Measurements from ENCODE around the gene NKX2-3.
A peak's percentile ranks its signal among the peaks of the same experiment; 100 is the strongest.

The NKX2-3 gene

DNA sequence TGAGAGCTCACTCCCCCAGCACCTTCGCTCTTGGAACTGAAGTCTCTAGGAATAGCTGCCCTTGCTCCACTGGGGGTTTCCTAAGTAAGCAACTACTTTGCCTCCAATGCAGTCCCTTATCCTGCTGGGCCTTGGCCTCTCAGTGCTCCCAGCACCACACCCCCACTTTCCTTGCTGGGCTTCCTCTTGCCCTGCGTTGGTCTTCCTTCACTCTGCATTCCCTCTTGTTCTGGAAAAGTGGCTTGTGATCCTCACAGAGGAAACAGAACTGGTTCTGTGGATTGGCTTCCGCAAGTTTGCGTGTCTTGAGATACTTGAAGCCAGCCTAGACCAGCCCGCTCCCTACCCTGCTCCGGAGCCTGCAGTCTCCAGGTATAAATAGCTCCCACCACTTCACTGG is 6.4 kb downstream of the NKX2-3 start:
- no peak for DNase-seq

DNA sequence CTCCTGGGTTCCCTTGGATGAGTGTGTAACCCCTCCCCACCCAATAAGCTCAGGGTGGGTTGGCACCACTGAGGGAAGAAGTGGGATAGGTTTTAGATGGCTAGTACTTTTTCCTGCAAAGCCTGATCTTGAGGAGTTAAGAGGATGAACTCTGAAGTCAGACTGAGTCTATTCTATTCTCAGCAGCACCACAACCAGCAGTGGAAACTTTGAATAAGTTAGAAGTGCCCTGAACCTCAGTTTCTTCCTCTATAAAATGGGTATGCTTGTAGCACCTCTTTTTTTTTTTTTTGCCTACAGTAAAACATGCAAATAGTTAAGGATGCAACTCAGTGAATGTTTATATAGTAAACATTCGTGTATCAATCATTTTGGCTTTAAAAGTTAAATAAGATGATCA is 7.1 kb downstream of the NKX2-3 start:
- DNase-seq, result no peak

DNA sequence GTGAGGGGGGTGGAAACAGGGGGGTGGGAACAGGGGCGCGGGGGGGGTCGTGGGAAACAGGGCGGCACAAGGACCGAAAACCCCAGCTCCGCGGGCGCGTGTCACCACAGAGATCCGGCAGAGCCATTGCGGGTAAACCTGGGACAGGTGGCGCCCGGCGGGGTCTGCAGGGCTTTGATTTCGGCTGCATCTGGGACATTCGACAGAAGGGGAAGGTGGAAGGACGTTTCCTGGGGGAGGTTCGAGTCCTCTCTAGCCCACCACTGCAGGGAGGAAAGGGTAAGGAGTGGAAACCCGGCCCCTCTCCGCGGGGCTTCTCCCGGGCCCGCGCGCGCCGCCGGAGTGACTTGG is 7.5 kb downstream of the NKX2-3 start:
- no peak for DNase-seq

DNA sequence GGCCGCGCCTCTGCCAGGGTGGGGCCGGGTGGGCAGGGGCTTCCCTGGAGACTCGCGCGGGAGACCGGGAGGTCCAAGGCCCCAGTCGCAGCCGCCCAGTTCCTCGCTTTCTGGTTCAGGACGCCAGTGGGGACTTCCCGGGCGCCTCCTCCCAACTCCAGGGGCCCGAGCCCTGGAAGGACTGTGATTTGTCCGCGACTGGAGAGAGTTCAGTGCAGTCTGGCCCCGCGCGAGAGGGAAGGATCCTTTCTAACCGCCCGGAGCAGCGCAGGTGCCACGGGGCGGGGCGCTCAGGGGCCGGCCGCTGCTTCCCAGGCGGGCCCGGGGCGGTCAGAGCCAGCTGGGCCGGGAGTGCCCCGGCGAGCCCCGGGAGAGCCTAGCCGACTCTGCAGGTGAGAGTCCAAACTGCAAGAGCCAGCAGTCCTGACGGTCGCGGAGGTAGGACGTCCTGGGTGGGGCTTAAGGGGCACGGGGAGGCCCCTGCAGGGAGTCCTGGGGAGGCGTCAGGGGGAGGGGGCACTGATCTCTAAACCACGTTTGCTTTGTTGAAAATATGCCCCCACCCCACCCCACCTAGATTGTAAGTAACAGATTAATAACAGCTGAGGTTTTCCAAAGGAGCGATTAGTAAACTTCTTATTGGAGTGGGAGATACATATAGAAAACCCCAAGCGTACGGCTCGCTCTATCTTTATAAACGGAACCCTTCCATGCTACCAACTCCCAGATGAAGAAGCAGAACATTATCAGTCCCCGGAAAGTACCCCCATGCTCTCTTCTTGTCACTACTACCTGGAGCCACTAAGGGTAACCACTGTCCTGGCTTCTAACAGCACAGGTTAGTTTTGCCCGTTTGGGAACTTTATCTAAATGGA is 8.2 kb downstream of the NKX2-3 start:
- no peak for DNase-seq

DNA sequence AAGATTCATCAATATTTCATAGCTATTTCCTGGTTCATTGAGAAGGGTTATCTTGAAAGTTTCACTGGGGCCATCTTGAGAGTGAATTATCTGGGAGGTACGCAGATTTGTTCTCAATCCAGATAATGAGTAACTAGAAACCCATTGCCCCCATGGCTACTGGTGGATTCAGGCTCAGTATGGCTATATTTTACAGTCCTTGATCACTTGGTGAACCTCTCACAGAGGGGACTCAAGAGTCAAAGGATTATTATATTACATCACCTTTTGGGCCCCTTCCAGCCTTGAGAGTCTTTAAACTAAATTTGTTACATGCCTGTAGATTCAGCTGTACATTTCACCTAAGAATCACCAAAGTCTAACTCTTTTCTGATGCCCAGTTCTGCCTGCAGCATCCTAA is 11.6 kb downstream of the NKX2-3 start:
- DNase-seq, result no peak

GRCh38 chr10:99548041-99548530 is 15.3 kb downstream of the NKX2-3 start:
- DNase-seq, result no peak

- DNase-seq, result peak; percentile 87
These were observed 18.4 kb downstream of the NKX2-3 start for GRCh38 chr10:99551158-99551557.

- no peak for DNase-seq
These were observed 18.9 kb downstream of the NKX2-3 start for GRCh38 chr10:99551616-99552015.

GRCh38 chr10:99555371-99555770 is 22.6 kb downstream of the NKX2-3 start:
- DNase-seq, result no peak

DNA sequence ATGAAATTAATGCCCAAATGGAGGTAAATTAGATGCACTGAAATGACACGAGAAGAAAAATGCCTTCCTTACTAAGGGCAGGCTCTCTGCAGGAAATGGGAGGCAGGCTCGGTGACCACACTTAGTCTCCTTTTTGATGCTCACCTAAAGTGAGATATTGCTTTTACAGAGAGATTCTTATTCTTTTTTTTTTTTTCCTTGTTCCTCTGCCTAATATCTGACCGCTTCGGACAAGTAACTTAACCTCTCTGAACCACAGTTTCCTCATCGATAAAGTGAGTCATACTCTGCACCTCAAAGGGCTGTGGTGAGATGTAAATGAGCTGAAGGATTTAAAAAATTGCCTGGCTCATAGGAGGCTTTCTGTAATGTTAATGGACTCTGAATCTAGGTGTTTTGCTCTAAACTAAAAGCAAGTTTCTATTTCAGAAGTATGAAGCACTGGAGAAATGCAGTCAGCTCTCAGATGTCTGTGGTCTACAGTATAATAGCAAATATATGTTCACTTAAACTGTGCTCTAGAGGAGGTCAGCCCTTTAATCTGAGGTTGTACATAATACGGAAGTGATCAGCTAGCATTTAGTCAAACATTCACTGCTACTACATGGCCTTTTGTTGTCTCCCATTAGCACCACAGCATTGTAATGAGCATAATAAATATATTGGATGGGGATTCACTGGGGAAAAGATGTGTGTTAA is 23.2 kb downstream of the NKX2-3 start:
- no peak for DNase-seq

DNA sequence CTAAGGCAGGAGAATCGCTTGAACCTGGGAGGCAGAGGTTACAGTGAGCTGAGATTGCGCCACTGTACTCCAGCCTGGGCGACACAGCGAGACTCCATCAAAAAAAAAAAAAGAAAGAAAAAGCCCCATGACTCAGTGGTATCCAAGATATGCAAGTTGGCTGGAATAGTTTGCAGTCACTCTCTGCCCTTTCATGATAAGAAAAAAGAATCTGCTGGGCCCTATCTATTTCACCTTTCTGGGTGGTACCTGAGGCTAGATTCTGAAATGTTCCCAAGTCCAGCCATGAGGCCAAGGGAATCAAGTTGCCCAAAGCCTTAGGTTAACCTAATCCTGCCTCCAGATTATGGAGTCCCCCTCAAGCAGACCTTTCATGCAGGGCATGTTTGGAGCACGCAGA is 24.3 kb downstream of the NKX2-3 start:
- no peak for DNase-seq

GRCh38 chr10:99558708-99559107 is 26.0 kb downstream of the NKX2-3 start:
- no peak for DNase-seq

- DNase-seq, result peak; percentile 58
These were observed 27.8 kb downstream of the NKX2-3 start for GRCh38 chr10:99560277-99561126.

- no peak for DNase-seq
These were observed 29.9 kb downstream of the NKX2-3 start for GRCh38 chr10:99562631-99563030.

GRCh38 chr10:99564361-99564760 is 31.6 kb downstream of the NKX2-3 start:
- DNase-seq, result no peak

DNA sequence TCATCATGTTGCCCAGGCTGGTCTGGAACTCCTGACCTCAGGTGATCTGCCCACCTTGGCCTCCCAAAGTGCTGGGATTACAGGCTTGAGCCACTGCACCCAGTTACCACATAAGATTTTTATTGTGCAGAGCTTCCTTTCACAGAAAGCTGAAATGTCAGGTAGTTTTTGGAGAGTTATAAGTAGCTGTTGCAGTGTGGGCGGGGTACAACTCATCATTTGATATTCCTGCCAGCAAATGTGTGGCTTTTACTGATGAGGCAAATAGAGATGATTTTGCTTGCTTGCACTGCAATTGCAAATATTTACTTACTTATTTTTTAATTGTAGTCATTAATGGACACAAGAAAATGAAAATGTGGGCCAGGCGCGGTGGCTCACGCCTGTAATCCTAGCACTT is 32.4 kb downstream of the NKX2-3 start:
- no peak for DNase-seq

- no peak for DNase-seq
These were observed 36.7 kb downstream of the NKX2-3 start for GRCh38 chr10:99569253-99569939.

GRCh38 chr10:99569961-99570360 is 37.2 kb downstream of the NKX2-3 start:
- no peak for DNase-seq

- no peak for DNase-seq
These were observed 39.1 kb downstream of the NKX2-3 start for GRCh38 chr10:99571816-99572215.

DNA sequence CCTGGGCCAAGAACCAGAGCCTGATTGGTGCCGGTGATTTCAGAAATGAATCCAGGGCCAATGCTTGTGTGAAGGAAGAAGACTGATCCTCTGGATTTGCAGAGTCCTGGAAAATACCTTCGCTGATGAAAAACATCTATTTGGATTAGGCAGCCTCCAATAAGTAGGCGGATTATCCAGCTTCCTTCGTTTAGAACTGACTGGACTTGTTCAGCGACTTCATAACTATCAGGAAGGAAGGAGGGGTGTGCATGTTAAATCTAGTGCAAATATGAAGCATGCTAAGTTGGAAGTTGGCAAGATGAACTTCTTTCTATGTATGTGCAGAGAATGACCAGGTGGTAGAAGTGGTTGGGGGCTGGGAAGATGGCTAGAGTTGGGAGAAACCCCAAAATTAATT is 41.0 kb downstream of the NKX2-3 start:
- DNase-seq, result no peak

DNA sequence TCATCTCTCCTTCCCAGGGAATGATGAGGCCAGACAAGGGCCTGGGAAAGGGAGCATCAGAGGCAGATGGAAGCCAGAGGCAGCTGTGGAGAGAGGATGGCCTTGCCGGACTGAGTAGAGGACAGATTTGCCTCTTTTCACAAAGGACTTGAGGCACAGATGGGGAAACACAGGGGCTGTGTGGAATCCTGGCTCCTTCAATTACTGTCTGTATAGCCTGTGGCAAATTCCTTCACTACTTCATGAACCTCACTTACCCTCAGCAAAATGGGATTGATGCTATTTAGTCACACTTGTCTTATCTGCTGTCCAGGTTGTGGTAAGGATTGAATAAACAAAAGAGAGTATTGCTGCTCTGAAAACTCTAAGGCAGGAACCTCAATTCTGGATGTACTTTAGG is 47.2 kb downstream of the NKX2-3 start:
- no peak for DNase-seq

GRCh38 chr10:99582255-99582770 is 49.6 kb downstream of the NKX2-3 start:
- DNase-seq, result no peak

DNA sequence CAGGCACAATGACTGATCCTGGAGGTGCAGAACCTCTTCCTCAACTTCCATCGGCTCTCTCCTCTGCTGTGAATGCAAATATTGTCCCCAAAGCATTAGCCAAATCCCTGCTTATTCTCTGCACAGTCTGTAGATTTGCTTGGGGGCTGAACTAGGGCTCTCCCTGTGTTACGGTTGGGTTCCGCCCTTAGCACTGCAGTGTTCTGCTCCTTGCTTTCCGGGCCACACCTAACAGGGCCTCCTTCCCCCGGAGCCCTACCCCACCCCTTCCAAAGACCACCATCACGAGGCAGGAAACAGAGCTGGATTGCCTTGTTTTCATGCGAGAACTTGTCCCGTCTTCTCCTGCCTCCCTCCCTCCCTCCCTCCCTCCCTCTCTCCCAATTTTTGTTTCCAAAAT is 50.9 kb downstream of the NKX2-3 start:
- no peak for DNase-seq
